ENCODE data around the gene ZNF322. TPM values are rescaled to one million over a fixed set of nuclear protein-coding genes. Genes with fewer than 3 reads are reported as not detected.
"Not testable (repeated sequence)": the region's sequence is repeated elsewhere in the genome, so short reads cannot be mapped to it uniquely, and the experiment has no call there.

The ZNF322 gene
- total RNA-seq, 2 experiments from 2014 or later: 12.2 to 19.0 TPM

DNA sequence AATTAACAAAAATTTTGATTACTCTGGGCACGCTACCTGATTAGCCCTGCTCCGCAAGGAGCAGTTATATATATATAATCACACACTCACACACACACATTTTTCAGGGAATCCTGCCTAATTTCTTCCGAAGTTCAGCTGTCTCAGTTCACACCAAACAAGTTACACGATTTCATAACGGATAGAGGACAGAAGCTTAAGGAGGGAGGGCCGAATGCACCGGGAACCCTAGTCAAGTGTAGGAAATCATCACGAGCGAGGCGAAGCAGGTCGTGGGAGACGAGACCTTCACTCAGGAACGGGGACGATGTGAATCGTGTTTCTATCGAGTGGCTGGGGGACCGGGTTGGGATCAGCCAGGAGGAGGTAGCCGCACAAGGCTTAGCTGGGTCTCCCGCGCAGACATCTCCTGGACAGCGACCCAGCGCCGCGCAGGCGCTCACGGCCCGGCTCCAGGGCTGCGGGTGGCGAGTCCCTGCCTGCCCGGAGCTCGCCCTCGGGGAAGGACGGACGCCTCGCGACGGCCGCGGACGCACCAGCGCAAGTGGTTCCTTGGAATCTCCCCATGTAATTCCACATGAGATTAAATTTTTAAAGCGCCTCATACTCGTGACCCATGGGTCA, 29.9 kb upstream of the ZNF322 start:
- H3K9me3 ChIP-seq (ENCODE audit: low read length); H3K36me3 ChIP-seq (ENCODE audit: insufficient read depth, low read length); DNase-seq (ENCODE audit: low spot score); H3K4me3 ChIP-seq (ENCODE audit: low read depth, low read length, poor library complexity, severe bottlenecking); H4K20me1 ChIP-seq (ENCODE audit: insufficient read depth, low read length); intact Hi-C loops (cut with micrococcal nuclease; ENCODE audit: unreplicated experiment); H2AFZ ChIP-seq (ENCODE audit: low read length); H3K27ac ChIP-seq (ENCODE audit: low read depth, low read length, poor library complexity, severe bottlenecking); H3K79me2 ChIP-seq (ENCODE audit: insufficient read depth, low read depth, low read length); H3K9me2 ChIP-seq (ENCODE audit: insufficient read depth, low read length); BruUV-seq (replicated peaks); H3K4me2 ChIP-seq (ENCODE audit: low read length); CTCF ChIA-PET (ENCODE audit: unreplicated experiment); H3K4me1 ChIP-seq (ENCODE audit: insufficient read depth, low read length, poor library complexity, severe bottlenecking); POLR2A ChIA-PET: not testable (repeated sequence)

DNA sequence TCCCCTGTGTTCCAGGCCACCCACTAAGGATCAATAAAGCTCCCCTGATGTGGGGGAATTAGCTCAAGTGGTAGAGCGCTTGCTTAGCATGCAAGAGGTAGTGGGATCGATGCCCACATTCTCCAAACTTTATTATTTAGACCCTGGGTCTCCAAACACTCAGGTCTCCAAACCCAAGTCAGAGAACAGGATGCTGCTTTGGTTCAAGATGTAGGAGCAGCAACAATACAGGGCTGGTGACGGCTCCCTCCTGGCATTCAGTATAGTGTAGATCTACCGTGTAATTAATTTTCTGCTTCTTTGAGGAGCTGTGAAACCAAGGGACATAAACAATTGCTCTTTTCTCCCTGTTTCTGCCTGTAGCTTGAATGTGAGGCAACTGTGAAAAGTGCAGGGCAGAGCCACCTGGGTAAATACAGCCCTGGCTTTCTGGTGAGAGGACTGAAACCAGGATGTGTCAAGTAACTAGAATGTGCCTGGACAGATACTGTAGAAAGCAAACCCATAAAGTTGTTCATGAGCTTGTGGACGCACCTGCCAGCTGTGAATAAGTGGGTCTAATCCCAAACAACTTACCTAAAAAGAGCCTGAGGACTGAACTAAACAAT, 23.0 kb upstream of the ZNF322 start:
- DNase-seq (ENCODE audit: low spot score); H4K20me1 ChIP-seq (ENCODE audit: insufficient read depth, low read length); H3K9me3 ChIP-seq (ENCODE audit: low read length); H3K4me1 ChIP-seq (ENCODE audit: insufficient read depth, low read length, poor library complexity, severe bottlenecking); CTCF ChIA-PET (ENCODE audit: unreplicated experiment); H3K9me2 ChIP-seq (ENCODE audit: insufficient read depth, low read length); H3K27ac ChIP-seq (ENCODE audit: low read depth, low read length, poor library complexity, severe bottlenecking); intact Hi-C loops (cut with micrococcal nuclease; ENCODE audit: unreplicated experiment); H3K4me2 ChIP-seq (ENCODE audit: low read length); H3K79me2 ChIP-seq (ENCODE audit: insufficient read depth, low read depth, low read length); BruUV-seq (replicated peaks); POLR2A ChIA-PET; H3K36me3 ChIP-seq (ENCODE audit: insufficient read depth, low read length); H3K4me3 ChIP-seq (ENCODE audit: low read depth, low read length, poor library complexity, severe bottlenecking); H2AFZ ChIP-seq (ENCODE audit: low read length): not testable (repeated sequence)

DNA sequence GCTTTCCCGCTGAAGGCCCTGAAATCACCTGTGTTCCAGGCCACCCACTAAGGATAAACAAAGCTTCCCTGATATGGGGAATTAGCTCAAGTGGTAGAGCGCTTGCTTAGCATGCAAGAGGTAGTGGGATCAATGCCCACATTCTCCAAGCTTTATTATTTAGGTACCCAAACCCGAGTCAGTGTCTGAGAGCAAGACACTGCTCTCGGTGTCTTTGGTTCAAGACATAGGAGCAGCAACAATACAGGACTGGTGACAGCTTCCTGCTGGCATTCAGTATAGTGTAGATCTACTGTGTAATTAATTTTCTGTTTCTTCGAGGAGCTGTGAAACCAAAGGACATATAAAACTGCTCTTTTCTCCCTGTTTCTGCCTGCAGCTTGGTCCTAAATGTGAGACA, 13.7 kb upstream of the ZNF322 start:
- intact Hi-C loops (cut with micrococcal nuclease; ENCODE audit: unreplicated experiment); H3K9me2 ChIP-seq (ENCODE audit: insufficient read depth, low read length); H2AFZ ChIP-seq (ENCODE audit: low read length); H4K20me1 ChIP-seq (ENCODE audit: insufficient read depth, low read length); CTCF ChIA-PET (ENCODE audit: unreplicated experiment); BruUV-seq (replicated peaks); DNase-seq (ENCODE audit: low spot score); H3K9me3 ChIP-seq (ENCODE audit: low read length); H3K79me2 ChIP-seq (ENCODE audit: insufficient read depth, low read depth, low read length); POLR2A ChIA-PET; H3K4me2 ChIP-seq (ENCODE audit: low read length); H3K36me3 ChIP-seq (ENCODE audit: insufficient read depth, low read length); H3K27ac ChIP-seq (ENCODE audit: low read depth, low read length, poor library complexity, severe bottlenecking); H3K4me1 ChIP-seq (ENCODE audit: insufficient read depth, low read length, poor library complexity, severe bottlenecking); H3K4me3 ChIP-seq (ENCODE audit: low read depth, low read length, poor library complexity, severe bottlenecking): not testable (repeated sequence)

DNA sequence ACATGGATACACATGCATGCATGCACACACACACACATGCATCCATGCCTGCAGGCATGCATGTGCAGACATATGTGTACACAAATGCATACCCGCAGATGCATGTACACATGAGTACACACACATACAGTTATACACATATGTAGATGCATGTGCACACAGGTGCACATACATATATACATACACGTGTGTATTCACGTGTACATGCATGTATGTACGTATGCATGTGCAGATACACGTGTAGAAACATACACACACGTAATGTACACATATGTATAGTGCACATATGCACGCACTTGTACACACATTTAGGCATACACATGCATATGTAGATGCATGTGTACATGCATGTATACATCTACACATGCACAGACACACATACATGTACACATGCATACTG, 11.0 kb upstream of the ZNF322 start:
- POLR2A ChIA-PET; DNase-seq (ENCODE audit: low spot score); H3K36me3 ChIP-seq (ENCODE audit: insufficient read depth, low read length); H3K9me3 ChIP-seq (ENCODE audit: low read length); H2AFZ ChIP-seq (ENCODE audit: low read length); BruUV-seq (replicated peaks); CTCF ChIA-PET (ENCODE audit: unreplicated experiment); H3K9me2 ChIP-seq (ENCODE audit: insufficient read depth, low read length); H3K4me2 ChIP-seq (ENCODE audit: low read length); H3K27ac ChIP-seq (ENCODE audit: low read depth, low read length, poor library complexity, severe bottlenecking); H3K79me2 ChIP-seq (ENCODE audit: insufficient read depth, low read depth, low read length); H3K4me3 ChIP-seq (ENCODE audit: low read depth, low read length, poor library complexity, severe bottlenecking); H3K4me1 ChIP-seq (ENCODE audit: insufficient read depth, low read length, poor library complexity, severe bottlenecking); intact Hi-C loops (cut with micrococcal nuclease; ENCODE audit: unreplicated experiment); H4K20me1 ChIP-seq (ENCODE audit: insufficient read depth, low read length): not testable (repeated sequence)

DNA sequence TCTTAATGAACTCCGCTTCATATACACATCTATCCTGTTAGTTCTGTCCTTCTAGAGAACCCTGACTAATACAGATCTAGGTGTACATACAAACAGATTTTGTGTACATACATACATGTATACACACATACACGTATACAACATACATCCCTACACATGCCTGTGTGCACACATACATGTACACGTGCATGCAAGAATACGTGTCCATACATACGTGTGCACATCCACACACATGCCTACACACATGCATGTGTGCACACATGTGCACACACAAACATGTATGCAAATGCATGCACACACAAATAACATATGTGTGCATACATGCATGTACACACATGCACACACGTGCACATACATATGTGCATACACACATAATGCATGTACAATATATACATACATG, 10.5 kb upstream of the ZNF322 start:
- BruUV-seq (replicated peaks); H3K9me3 ChIP-seq (ENCODE audit: low read length); DNase-seq (ENCODE audit: low spot score); H3K79me2 ChIP-seq (ENCODE audit: insufficient read depth, low read depth, low read length); H3K36me3 ChIP-seq (ENCODE audit: insufficient read depth, low read length); H3K9me2 ChIP-seq (ENCODE audit: insufficient read depth, low read length); H4K20me1 ChIP-seq (ENCODE audit: insufficient read depth, low read length); H3K27ac ChIP-seq (ENCODE audit: low read depth, low read length, poor library complexity, severe bottlenecking); CTCF ChIA-PET (ENCODE audit: unreplicated experiment); H3K4me2 ChIP-seq (ENCODE audit: low read length); H3K4me3 ChIP-seq (ENCODE audit: low read depth, low read length, poor library complexity, severe bottlenecking); POLR2A ChIA-PET; H2AFZ ChIP-seq (ENCODE audit: low read length); H3K4me1 ChIP-seq (ENCODE audit: insufficient read depth, low read length, poor library complexity, severe bottlenecking); intact Hi-C loops (cut with micrococcal nuclease; ENCODE audit: unreplicated experiment): not testable (repeated sequence)

Data from OCI-LY7 (cell line).